ENCODE measurements around the gene NINL. TPM values are rescaled to one million over a fixed set of nuclear protein-coding genes. Genes with fewer than 3 reads are reported as not detected.
"Not testable (repeated sequence)": the region's sequence is repeated elsewhere in the genome, so short reads cannot be mapped to it uniquely, and the experiment has no call there.

NINL gene
- polyA plus RNA-seq, 3 donors, result 41.8 to 60.2 (median 57.6) TPM

GRCh38 chr20:25480156-25480555 is 105.2 kb downstream of the NINL start:
- DNase-seq (ENCODE audit: extremely low read depth in 1 of 11, low read depth in 9 of 11, low spot score in 4 of 11), result no peak

GRCh38 chr20:25479638-25480037 is 105.7 kb downstream of the NINL start:
- no peak for DNase-seq (ENCODE audit: extremely low read depth in 1 of 11, low read depth in 9 of 11, low spot score in 4 of 11)

- DNase-seq (ENCODE audit: extremely low read depth in 1 of 11, low read depth in 9 of 11, low spot score in 4 of 11), result no peak
Measured at GRCh38 chr20:25478889-25479568, 106.3 kb downstream of the NINL start.

GRCh38 chr20:25477014-25477882 is 108.1 kb downstream of the NINL start:
- no peak for DNase-seq (ENCODE audit: extremely low read depth in 1 of 11, low read depth in 9 of 11, low spot score in 4 of 11)

GRCh38 chr20:25476106-25477013 is 109.0 kb downstream of the NINL start:
- DNase-seq (ENCODE audit: extremely low read depth in 1 of 11, low read depth in 9 of 11, low spot score in 4 of 11), result no peak

GRCh38 chr20:25473297-25473696 is 112.0 kb downstream of the NINL start:
- not testable (repeated sequence) for DNase-seq (ENCODE audit: extremely low read depth in 1 of 11, low read depth in 9 of 11, low spot score in 4 of 11)

- no peak for DNase-seq (ENCODE audit: extremely low read depth in 1 of 11, low read depth in 9 of 11, low spot score in 4 of 11)
Measured at GRCh38 chr20:25471020-25471419, 114.3 kb downstream of the NINL start.

GRCh38 chr20:25470045-25470444 is 115.3 kb downstream of the NINL start:
- DNase-seq (ENCODE audit: extremely low read depth in 1 of 11, low read depth in 9 of 11, low spot score in 4 of 11), result peak in 4 of 11 donors; percentile 9 to 24 (median 16)

- no peak for DNase-seq (ENCODE audit: extremely low read depth in 1 of 11, low read depth in 9 of 11, low spot score in 4 of 11)
Measured at GRCh38 chr20:25469558-25469957, 115.8 kb downstream of the NINL start.

- no peak for DNase-seq (ENCODE audit: extremely low read depth in 1 of 11, low read depth in 9 of 11, low spot score in 4 of 11)
Measured at GRCh38 chr20:25468126-25469075, 116.9 kb downstream of the NINL start.

GRCh38 chr20:25467441-25467840 is 117.9 kb downstream of the NINL start:
- DNase-seq (ENCODE audit: extremely low read depth in 1 of 11, low read depth in 9 of 11, low spot score in 4 of 11), result no peak

GRCh38 chr20:25466846-25467245 is 118.5 kb downstream of the NINL start:
- DNase-seq (ENCODE audit: extremely low read depth in 1 of 11, low read depth in 9 of 11, low spot score in 4 of 11), result no peak

GRCh38 chr20:25465243-25466135 is 119.8 kb downstream of the NINL start:
- DNase-seq (ENCODE audit: extremely low read depth in 1 of 11, low read depth in 9 of 11, low spot score in 4 of 11), result no peak

- DNase-seq (ENCODE audit: extremely low read depth in 1 of 11, low read depth in 9 of 11, low spot score in 4 of 11), result no peak
Measured at GRCh38 chr20:25464501-25465242, 120.7 kb downstream of the NINL start.

- no peak for DNase-seq (ENCODE audit: extremely low read depth in 1 of 11, low read depth in 9 of 11, low spot score in 4 of 11)
Measured at GRCh38 chr20:25461786-25462545, 123.4 kb downstream of the NINL start.

- DNase-seq (ENCODE audit: extremely low read depth in 1 of 11, low read depth in 9 of 11, low spot score in 4 of 11), result no peak
Measured at GRCh38 chr20:25461281-25461650, 124.1 kb downstream of the NINL start.

Data from renal cortex interstitium (tissue), 11 donors.